Stimulated activated naive CD4-positive, alpha-beta T cell (primary cell): ENCODE results near the gene NBEAL2.

ENCODE experiments used
- DNase-seq, 6 experiments: peaks; one replicate each; lab custom pipeline; 2025; lab: John Stamatoyannopoulos, UW

The NBEAL2 gene

GRCh38 chr3:47000922-47001730 lies 21.7 kb downstream of the NBEAL2 start:
- no peak for DNase-seq

DNA sequence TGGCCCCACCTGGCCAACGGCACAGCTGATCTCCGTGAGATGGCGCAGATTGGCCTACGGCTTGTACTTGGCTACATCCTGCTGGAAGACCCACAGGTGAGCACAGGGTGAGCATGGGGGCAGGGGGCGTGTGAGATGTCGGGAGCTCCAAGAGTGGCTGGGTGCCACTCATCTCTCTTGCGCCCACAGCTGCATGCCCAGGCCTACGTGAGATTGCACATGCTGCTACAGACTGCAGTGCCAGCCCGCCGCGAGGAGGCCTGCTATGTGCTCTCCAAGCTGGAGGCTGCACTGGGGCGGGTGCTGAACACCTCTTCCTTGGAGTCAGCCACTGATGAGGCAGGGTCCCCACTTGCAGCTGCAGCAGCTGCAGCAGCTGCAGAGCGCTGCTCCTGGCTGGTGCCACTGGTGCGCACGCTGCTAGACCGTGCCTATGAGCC lies 22.3 kb downstream of the NBEAL2 start:
- DNase-seq: no peak

DNA sequence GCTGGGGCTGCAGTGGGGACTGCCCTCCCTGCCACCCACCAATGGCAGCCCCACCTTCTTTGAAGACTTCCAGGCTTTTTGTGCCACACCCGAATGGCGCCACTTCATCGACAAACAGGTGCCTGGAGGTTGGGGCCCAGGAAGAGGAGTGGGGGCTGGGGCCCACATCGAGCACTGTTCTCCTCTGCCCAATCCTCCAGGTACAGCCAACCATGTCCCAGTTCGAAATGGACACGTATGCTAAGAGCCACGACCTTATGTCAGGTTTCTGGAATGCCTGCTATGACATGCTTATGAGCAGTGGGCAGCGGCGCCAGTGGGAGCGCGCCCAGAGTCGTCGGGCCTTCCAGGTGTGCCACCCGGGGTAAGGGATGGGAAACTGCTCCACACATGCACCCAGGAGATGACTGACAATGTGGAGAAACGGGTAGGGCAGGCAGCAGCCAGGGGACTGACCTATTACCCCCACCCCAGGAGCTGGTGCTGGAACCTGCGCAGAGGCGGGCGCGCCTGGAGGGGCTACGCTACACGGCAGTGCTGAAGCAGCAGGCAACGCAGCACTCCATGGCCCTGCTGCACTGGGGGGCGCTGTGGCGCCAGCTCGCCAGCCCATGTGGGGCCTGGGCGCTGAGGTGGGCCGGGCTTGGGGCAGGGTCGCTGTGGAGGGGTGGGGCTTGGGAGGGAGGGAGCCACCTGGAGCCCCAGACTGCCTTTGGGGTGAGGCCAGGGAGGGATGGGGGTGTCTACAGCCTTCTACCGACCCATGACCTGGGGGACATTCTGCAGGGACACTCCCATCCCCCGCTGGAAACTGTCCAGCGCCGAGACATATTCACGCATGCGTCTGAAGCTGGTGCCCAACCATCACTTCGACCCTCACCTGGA lies 22.9 kb downstream of the NBEAL2 start:
- no peak for DNase-seq

- DNase-seq: no peak
Measured at GRCh38 chr3:47003056-47003410, 23.6 kb downstream of the NBEAL2 start.

GRCh38 chr3:47003461-47004368 lies 24.2 kb downstream of the NBEAL2 start:
- DNase-seq: no peak

DNA sequence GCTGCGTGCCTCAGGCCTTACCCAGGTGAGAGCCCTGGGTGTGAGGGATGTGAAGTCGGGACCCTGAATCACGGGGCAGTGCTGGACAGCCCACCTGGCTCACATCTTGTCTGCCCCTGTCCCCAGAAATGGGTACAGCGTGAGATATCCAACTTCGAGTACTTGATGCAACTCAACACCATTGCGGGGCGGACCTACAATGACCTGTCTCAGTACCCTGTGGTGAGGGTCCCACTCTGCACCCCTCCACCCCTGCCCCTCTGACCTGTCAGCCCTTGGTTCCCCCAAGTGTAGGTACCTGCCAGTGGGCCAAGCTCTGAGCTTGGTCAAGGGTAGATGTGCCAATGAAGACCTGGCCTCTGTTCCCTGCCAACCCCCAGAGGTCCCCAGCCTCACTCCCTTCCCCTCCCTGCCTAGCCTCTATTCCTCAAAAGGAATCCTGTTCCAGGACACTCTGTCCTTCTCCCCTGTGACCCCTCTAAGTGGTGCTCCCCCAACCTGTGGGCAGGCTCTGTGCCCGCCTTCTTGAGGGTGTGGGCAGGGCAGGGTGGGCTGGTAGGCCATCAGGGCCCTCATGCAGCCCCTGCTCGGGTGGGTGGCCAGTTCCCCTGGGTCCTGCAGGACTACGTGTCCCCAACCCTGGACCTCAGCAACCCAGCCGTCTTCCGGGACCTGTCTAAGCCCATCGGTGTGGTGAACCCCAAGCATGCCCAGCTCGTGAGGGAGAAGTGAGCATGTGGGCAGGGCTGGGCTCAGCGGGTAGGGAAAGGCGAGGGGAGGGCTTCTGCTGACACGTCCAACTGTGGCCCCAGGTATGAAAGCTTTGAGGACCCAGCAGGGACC lies 25.1 kb downstream of the NBEAL2 start:
- DNase-seq: no peak

GRCh38 chr3:47005212-47006144 lies 26.0 kb downstream of the NBEAL2 start:
- DNase-seq: no peak

- no peak for DNase-seq
Measured at GRCh38 chr3:47006145-47006651, 26.7 kb downstream of the NBEAL2 start.

GRCh38 chr3:47007001-47007400 lies 27.5 kb downstream of the NBEAL2 start:
- no peak for DNase-seq

- no peak for DNase-seq
Measured at GRCh38 chr3:47007482-47008233, 28.2 kb downstream of the NBEAL2 start.

DNA sequence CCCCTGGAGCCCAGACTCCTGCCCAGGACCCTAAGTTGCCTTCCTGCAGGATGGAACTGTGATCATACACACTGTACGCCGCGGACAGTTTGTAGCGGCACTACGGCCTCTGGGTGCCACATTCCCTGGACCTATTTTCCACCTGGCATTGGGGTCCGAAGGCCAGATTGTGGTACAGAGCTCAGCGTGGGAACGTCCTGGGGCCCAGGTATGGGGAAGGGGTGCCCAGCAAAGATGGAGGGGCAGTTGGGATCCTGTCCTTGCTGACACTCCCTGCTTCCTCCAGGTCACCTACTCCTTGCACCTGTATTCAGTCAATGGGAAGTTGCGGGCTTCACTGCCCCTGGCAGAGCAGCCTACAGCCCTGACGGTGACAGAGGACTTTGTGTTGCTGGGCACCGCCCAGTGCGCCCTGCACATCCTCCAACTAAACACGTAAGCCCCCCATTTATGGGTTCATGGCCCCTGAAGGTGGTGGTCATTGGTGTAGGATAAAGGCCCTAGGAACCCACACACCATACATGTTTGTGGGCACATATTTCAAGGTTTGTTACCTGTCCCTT lies 28.8 kb downstream of the NBEAL2 start:
- DNase-seq: no peak

GRCh38 chr3:47008851-47009224 lies 29.4 kb downstream of the NBEAL2 start:
- DNase-seq: no peak

- DNase-seq: peak; percentile 59 to 83 (median 68)
Measured at GRCh38 chr3:47009225-47010110, 30.0 kb downstream of the NBEAL2 start.

DNA sequence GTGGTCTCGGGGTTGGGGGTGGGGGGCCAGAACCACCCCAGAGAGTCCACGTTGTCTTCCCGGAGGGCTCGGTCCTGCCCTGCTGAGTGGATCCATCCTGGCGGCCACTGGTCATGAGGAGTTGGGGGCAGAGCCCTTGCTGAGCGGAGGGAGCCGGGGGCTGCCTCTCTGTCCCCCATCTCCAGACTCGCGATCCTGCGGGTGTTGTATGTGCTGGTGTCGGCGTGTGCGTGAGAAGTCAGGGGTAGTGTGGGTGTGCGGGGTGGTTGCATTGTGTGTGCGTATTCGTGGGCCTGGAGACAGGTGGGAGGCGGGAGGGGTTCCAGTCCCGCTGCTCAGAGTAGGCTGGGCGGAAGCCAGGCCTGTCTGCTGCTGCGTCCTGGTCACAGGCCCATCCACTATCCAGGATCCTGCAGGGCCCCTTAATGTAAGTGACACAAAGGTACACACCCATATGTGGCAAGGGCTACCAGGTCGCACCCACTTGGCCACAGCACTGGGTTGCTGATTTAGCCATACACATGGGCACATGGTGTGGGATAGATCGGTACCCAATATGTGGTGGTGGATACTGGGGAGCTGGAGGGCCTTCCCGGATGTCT lies 30.7 kb downstream of the NBEAL2 start:
- DNase-seq: no peak

DNA sequence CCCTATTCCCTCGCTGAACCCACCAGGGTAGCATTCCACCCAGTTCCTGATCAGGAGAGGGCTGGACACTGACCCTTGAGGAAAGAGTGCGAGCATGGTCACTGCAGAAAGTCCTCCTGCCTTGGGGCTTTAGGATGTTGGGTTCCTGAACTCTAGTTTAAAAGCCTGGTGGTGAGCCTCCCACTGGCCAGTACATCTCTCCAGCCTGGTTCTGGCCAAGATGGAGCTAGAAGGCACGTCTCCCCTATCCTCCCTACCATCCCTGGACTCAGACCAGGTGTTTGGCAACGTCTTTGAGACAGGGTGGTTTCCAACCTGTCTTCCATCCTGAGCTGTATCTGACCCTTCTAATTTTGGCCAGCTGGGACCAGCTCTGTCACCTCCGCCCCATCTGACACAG lies 31.4 kb downstream of the NBEAL2 start:
- no peak for DNase-seq

GRCh38 chr3:47011371-47011770 lies 31.9 kb downstream of the NBEAL2 start:
- DNase-seq: no peak
